HepG2 (cell line): ENCODE data around the gene SPTBN4. TPM values are rescaled to one million over a fixed set of nuclear protein-coding genes. Genes with fewer than 3 reads are reported as not detected.

Source experiments
- ATAC-seq: fragments of 200-7000 bp; cut with Tn5 transposase; 3 replicates; pipeline ENCODE4 v1.9.1; 2020; ENCODE audit warnings: mild to moderate bottlenecking, moderate library complexity
- BruUV-seq: library from RNA; stranded (reverse); fragments of 400-500 nt; replicated peaks from 2 replicates; lab custom pipeline; 2021; lab: Mats Ljungman, UMichigan
- CTCF ChIA-PET: fragments of 300-600 bp; formaldehyde crosslinking; extraction: SDS; loops from one replicate; lab custom pipeline; 2021; ENCODE audit warnings: low total read pairs, inconsistent platforms, low intra/inter-chr PET ratio; lab: Yijun Ruan, JAX
- POLR2A ChIA-PET: fragments of 350-600 bp; sonication (Branson Sonifier 250); formaldehyde crosslinking; loops from one replicate; lab custom pipeline; 2020; ENCODE audit warnings: antibody characterized with exemption, inconsistent platforms; lab: Yijun Ruan, JAX
- DNase-seq: peaks from one replicate; pipeline ENCODE4 v3.0.0-alpha.2; 2015; ENCODE audit warnings: low spot score
- FAIRE-seq: peaks from 3 replicates; lab custom pipeline; 2011; peaks lifted over from hg19 to GRCh38; lab: Jason Lieb, UNC
- H2AFZ ChIP-seq: one replicate; pipeline ENCODE4 v1.6.1; 2011; ENCODE audit warnings: low read length, inconsistent platforms
- H3K27ac ChIP-seq: fragments of 300-600 bp; 3 replicates; pipeline ENCODE4 v1.8.0; 2011; ENCODE audit warnings: mixed run types, mild to moderate bottlenecking, mixed read lengths, low read length, inconsistent platforms; ENCODE audit not compliant: insufficient read depth; ENCODE audit errors: extremely low read length
- H3K27me3 ChIP-seq, 2 experiments: fragments of 200-600 bp in 1 of 2; 2 replicates in 1 of 2; 3 replicates in 1 of 2; pipeline versions ENCODE4 v1.6.0 to v1.8.0; 2011; ENCODE audit warnings: low read length in 2 of 2, mild to moderate bottlenecking in 2 of 2, moderate library complexity in 2 of 2, inconsistent platforms in 1 of 2; ENCODE audit not compliant: insufficient read depth in 2 of 2, control insufficient read depth in 1 of 2
- H3K36me3 ChIP-seq, 2 experiments: fragments of 200-600 bp in 1 of 2; replicated peaks in 1 of 2; 2 replicates in 1 of 2; 3 replicates in 1 of 2; pipeline versions ENCODE4 v1.5.1 to v1.8.0; 2011; ENCODE audit warnings: low read length in 2 of 2, inconsistent platforms in 1 of 2; ENCODE audit not compliant: insufficient read depth in 2 of 2, control insufficient read depth in 1 of 2
- H3K4me1 ChIP-seq: 2 replicates; pipeline ENCODE4 v1.5.1; 2012; ENCODE audit warnings: low read length, inconsistent platforms; ENCODE audit not compliant: insufficient read depth
- H3K4me2 ChIP-seq: 2 replicates; pipeline ENCODE4 v1.6.0; 2011; ENCODE audit warnings: low read depth, low read length, inconsistent platforms
- H3K4me3 ChIP-seq, 3 experiments: fragments of 200-600 bp in 1 of 3; sonication (generic), shearing (Covaris generic) in 1 of 3; replicated peaks in 1 of 3; 2 replicates each; pipeline ENCODE4 v1.5.1; 2011 to 2016; ENCODE audit warnings: low read length in 3 of 3, inconsistent platforms in 2 of 3, low read depth in 2 of 3, mild to moderate bottlenecking in 2 of 3, control low read depth in 1 of 3, mixed read lengths in 1 of 3; ENCODE audit not compliant: insufficient read depth in 1 of 3
- H3K79me2 ChIP-seq: one replicate; pipeline ENCODE4 v1.6.1; 2011; ENCODE audit warnings: low read length, inconsistent platforms; ENCODE audit not compliant: insufficient read depth
- H3K9ac ChIP-seq: 2 replicates; pipeline ENCODE4 v1.6.0; 2011; ENCODE audit warnings: mild to moderate bottlenecking, low read depth, low read length, inconsistent platforms; ENCODE audit not compliant: insufficient read depth
- H3K9me3 ChIP-seq: 2 replicates; pipeline ENCODE4 v1.5.1; 2012; ENCODE audit warnings: mild to moderate bottlenecking, low read length
- H4K20me1 ChIP-seq: 2 replicates; pipeline ENCODE4 v1.6.0; 2011; ENCODE audit warnings: inconsistent platforms, mild to moderate bottlenecking, low read length, moderate library complexity; ENCODE audit not compliant: insufficient read depth
- CENPT ChIP-seq: sonication (generic); formaldehyde crosslinking; IDR thresholded peaks from 2 replicates; pipeline ENCODE4 v1.8.0; 2022; ENCODE audit warnings: low read depth, mild to moderate bottlenecking, moderate library complexity, missing genetic modification reagents
- DPF2 ChIP-seq: sonication (generic); formaldehyde crosslinking; IDR thresholded peaks from 2 replicates; pipeline ENCODE4 v1.4.0; 2020; ENCODE audit warnings: mild to moderate bottlenecking, low read depth, missing genetic modification reagents, borderline replicate concordance
- DZIP1 ChIP-seq: sonication (generic); formaldehyde crosslinking; IDR thresholded peaks from 2 replicates; pipeline ENCODE4 v1.5.0; 2020; ENCODE audit warnings: mild to moderate bottlenecking, missing genetic modification reagents
- ELF4 ChIP-seq: sonication (generic); formaldehyde crosslinking; IDR thresholded peaks from 2 replicates; pipeline ENCODE4 v1.5.0; 2020; ENCODE audit warnings: missing genetic modification reagents, mild to moderate bottlenecking, moderate library complexity, borderline replicate concordance
- FUBP1 ChIP-seq: sonication (generic); formaldehyde crosslinking; IDR thresholded peaks from 2 replicates; pipeline ENCODE4 v1.5.1; 2020; ENCODE audit warnings: missing genetic modification reagents, mild to moderate bottlenecking, borderline replicate concordance
- MED13 ChIP-seq: sonication (generic); formaldehyde crosslinking; IDR thresholded peaks from 2 replicates; pipeline ENCODE4 v1.5.0; 2020; ENCODE audit warnings: missing genetic modification reagents
- PHB2 ChIP-seq: fragments of 450-650 bp; IDR thresholded peaks from 2 replicates; pipeline ENCODE4 v1.6.1; 2018; ENCODE audit not compliant: partially characterized antibody
- SAFB2 ChIP-seq: sonication (generic); formaldehyde crosslinking; IDR thresholded peaks from 2 replicates; pipeline ENCODE4 v1.5.1; 2020; ENCODE audit warnings: missing genetic modification reagents, low read depth, mild to moderate bottlenecking, borderline replicate concordance
- SIN3B ChIP-seq: fragments of 150-350 bp; IDR thresholded peaks from 2 replicates; pipeline ENCODE4 v1.6.1; 2014; ENCODE audit warnings: low read length
- SRSF1 ChIP-seq: fragments of 200-400 bp; formaldehyde crosslinking; optimal IDR thresholded peaks from 2 replicates; pipeline ENCODE3; 2017; ENCODE audit warnings: mild to moderate bottlenecking, low read depth, low read length, moderate library complexity
- ZFY ChIP-seq: sonication (generic); formaldehyde crosslinking; IDR thresholded peaks from 2 replicates; pipeline ENCODE4 v1.4.0; 2020; ENCODE audit warnings: missing genetic modification reagents
- ZNF121 ChIP-seq: sonication (generic); formaldehyde crosslinking; IDR thresholded peaks from 2 replicates; pipeline ENCODE4 v1.5.0; 2020; ENCODE audit warnings: mild to moderate bottlenecking, missing genetic modification reagents
- ZNF557 ChIP-seq: sonication (generic); formaldehyde crosslinking; IDR thresholded peaks from 2 replicates; pipeline ENCODE4 v1.4.0; 2020; ENCODE audit warnings: missing genetic modification reagents
- WGBS: methylation state at CpG from one replicate; pipeline ENCODE4 v1.1.6; 2017; ENCODE audit warnings: low lambda C conversion rate; 5-methylcytosine and 5-hydroxymethylcytosine counted together
- in situ Hi-C: cut with HindIII; loops from 2 replicates; pipeline ENCODE4 v1.10.0; 2017; ENCODE audit warnings: low pct_unique_long_range_greater_than_20kb; ENCODE audit not compliant: extremely low pct_ligation_motif_present
- intact Hi-C: fragments of 100-400 bp; cut with micrococcal nuclease; formaldehyde crosslinking; loops from one replicate; pipeline ENCODE4 v1.10.0; 2022; ENCODE audit not compliant: unreplicated experiment
- polyA plus RNA-seq, 8 experiments: library from polyadenylated mRNA; depleted of rRNA in 3 of 8; stranded (reverse) in 7 of 8; unstranded in 1 of 8; fragments of >200 nt; fragmentation: Illumina TruSeq in 4 of 8; extraction: Trizol in 4 of 8; gene quantifications; 2 replicates each; pipeline versions ENCODE4 v1.2.1 to v1.2.3, GENCODE V29; 2011 to 2016; ENCODE audit warnings: low read depth in 4 of 8, missing spikeins in 1 of 8, mixed read lengths in 1 of 8; ENCODE audit not compliant: insufficient read depth in 1 of 8
- total RNA-seq, 5 experiments: library from RNA; depleted of rRNA; stranded (reverse); fragments of >200 nt; fragmentation: Illumina TruSeq; extraction: Trizol; gene quantifications; 2 replicates each; pipeline ENCODE4 v1.2.3, GENCODE V29; 2016; ENCODE audit warnings: low read depth in 1 of 5
- TF ChIP-seq, protein P1 (sequence below): sonication (generic); formaldehyde crosslinking; IDR thresholded peaks from 2 replicates; pipeline ENCODE4 v1.8.0; 2022; ENCODE audit warnings: missing genetic modification reagents, low read depth, mild to moderate bottlenecking, borderline replicate concordance
- TF ChIP-seq, protein P2 (sequence below): sonication (generic); IDR thresholded peaks from 2 replicates; pipeline ENCODE4 v1.6.1; 2016; ENCODE audit warnings: low read depth, borderline replicate concordance

The SPTBN4 gene
- total and polyA plus RNA-seq, 2 of the 13 experiments (the other 11 are each of a cell fraction or from before 2014, with no cell fraction given): 0.11 TPM

DNA sequence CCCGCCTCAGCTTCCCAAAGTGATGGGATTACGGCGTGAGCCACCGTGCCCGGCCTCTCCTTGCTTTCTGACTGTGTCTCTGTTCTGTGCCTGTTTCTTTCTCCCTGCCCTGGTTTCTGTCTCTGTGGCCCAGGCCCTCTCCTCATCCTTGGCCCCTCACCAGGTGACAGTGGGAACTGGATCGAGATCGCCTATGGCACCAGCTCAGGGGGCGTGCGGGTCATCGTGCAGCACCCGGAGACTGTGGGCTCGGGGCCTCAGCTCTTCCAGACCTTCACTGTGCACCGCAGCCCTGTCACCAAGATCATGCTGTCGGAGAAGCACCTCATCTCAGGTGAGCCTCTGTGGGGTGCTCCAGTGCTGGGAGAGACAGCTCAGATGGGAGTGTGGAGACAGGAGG is 119.8 kb downstream of the SPTBN4 start:
- CTCF ChIA-PET: interaction anchor here (1.2 kb wide), 1 partner anchor 12 kb away, joined by 3 read pairs; no protein-coding TSS in a partner anchor
- H4K20me1 ChIP-seq: no peaks in the 10 kb centered on the region
- DNase-seq: no peak
- intact Hi-C loops: no loop called here
- H2AFZ ChIP-seq: no peak overlapping the region
- POLR2A ChIA-PET: no interaction called here
- BruUV-seq: no TSS peak
- no peak overlapping the region for H3K27ac ChIP-seq
- H3K79me2 ChIP-seq: no peaks in the 10 kb centered on the region
- TF ChIP-seq ZFY (no peak), ZNF557 (CRISPR knock-in tag) (no peak), FUBP1 (no peak), SAFB2 (CRISPR knock-in tag) (no peak), ZNF121 (CRISPR knock-in tag) (no peak), MED13 (CRISPR knock-in tag) (no peak), CENPT (no peak), DZIP1 (CRISPR knock-in tag) (no peak), SIN3B (no peak), PHB2 (no peak), ELF4 (CRISPR knock-in tag) (no peak), DPF2 (CRISPR knock-in tag) (no peak), SRSF1 (no peak)
- TF ChIP-seq, protein P1, sequence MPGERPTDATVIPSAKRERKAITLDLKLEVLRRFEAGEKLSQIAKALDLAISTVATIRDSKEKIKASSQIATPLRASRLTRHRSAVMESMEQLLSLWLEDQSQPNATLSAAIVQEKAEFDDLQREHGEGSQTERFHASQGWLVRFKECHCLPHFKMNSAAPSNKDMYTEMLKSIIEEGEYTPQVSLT (CRISPR knock-in tag): no peak
- TF ChIP-seq, protein P2, sequence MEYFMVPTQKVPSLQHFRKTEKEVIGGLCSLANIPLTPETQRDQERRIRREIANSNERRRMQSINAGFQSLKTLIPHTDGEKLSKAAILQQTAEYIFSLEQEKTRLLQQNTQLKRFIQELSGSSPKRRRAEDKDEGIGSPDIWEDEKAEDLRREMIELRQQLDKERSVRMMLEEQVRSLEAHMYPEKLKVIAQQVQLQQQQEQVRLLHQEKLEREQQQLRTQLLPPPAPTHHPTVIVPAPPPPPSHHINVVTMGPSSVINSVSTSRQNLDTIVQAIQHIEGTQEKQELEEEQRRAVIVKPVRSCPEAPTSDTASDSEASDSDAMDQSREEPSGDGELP: no peak
- TF ChIP-seq, all 625 proteins: peak for 0
- no peak for FAIRE-seq
- Histone ChIP-seq H3K9me3 (no peaks in the 10 kb centered on the region), H3K4me3 (no peak overlapping the region), H3K4me2 (no peak overlapping the region), H3K27me3 (no peaks in the 10 kb centered on the region), H3K9ac (no peak overlapping the region), H3K36me3 (no peaks in the 10 kb centered on the region), H3K4me1 (no peaks in the 10 kb centered on the region)
- in situ Hi-C loops: no loop called here
- no peak for ATAC-seq
- 98% methylated on average over 13 of the region's 14 CpGs for WGBS
